ENCODE results near the gene NDUFS1.
"Not testable (repeated sequence)": the region's sequence is repeated elsewhere in the genome, so short reads cannot be mapped to it uniquely, and the experiment has no call there.

NDUFS1 gene

DNA sequence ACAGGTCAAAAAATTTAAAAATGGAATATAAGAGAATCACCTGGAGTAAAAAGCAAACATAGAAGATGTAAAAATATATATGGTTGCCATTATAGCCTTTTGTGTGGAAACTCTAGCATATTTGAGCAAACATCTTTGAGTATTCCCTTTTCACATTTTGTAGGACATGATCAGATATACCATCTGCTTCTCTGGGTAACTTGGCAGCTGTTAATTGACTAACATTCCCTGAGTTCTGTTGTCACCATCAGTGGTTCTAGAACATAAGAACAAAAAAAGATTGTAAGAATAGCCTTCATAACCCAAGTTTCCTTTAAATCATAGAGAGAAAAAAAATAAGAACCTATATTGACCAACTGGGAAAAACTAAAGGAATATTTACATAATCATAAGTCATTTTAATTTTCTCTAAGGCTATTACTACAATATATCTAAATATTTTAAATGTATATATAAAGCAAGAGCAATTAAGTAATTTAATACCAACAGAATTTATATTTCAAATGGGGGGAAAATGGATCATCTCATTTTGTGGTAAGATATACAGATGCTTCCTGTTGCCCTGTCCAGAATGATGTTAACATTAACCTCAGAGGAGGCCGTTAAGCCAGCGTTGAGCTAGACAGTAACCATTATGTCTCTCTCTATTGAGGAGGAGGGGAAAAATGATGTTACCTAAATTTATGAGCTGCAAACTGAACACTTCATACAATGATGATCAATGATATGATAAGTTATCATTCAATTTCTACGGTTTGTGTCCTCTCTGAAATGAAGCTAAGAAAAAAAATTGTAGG lies 63.5 kb downstream of the NDUFS1 start:
- no peak for DNase-seq

DNA sequence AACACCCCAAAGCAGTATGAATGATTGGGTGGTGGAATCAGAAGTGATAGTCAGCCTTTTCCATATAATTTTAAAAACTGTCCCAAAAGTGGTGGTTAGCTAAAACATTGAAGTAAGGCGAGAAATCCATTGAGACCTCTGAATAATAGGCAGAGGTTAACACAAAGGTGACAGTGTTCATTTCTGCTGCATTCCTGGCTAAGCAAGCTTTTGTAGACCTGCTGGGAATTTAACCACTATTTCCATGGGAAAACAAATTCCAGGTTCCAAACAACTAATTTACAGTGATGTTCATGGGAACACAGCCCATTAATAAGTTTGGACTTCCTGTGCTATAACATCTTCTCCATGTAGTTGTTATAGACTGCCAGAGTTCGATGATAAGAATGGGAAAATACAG lies 66.9 kb downstream of the NDUFS1 start:
- DNase-seq, result no peak

DNA sequence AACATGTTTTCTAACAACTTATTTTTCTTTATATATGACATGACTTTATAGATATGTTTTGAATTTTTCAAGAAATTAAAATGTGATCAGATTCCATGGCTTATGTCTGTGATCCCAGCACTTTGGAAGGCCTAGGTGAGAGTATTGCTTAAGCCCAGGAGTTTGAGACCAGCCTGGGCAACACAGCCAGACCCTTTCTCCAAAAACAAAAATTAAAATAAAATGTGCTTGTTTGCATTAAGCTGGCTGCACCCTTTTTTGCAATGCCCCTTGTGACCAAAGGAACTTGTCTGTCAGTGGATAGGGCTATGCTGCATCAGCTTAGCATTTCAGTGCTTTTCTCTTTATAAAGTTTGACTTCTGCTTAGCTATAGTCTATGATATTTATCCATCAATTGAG lies 71.0 kb downstream of the NDUFS1 start:
- no peak for DNase-seq

DNA sequence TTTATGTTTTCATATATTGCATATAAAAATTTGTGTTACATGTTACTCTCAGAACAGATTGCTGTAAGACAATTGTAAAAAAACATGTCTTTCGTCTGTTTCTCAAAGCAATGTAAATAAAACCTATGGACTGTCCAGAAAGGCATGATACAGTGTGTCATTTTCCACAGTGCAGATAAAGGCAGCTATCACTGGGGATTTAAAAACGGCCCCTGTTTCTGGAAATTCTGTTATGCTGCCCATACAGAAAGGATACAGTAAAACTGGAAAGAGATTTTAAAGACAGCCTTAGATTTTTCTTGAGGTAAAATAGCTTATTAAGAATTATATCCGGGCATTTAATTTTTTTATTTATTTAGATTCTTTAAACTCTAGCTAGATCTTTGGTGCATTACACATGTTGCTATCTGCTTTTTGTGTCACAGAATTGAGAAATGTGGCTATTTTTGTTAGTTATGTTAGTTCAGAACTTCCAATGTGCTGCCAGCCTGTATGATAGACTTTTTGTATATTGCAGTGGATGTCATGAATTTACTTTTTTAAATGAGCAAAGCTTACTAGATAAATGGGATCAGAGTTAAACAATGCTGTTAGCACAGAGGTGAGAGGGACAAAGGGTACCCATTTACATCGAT lies 72.4 kb downstream of the NDUFS1 start:
- DNase-seq, result peak; percentile 19

DNA sequence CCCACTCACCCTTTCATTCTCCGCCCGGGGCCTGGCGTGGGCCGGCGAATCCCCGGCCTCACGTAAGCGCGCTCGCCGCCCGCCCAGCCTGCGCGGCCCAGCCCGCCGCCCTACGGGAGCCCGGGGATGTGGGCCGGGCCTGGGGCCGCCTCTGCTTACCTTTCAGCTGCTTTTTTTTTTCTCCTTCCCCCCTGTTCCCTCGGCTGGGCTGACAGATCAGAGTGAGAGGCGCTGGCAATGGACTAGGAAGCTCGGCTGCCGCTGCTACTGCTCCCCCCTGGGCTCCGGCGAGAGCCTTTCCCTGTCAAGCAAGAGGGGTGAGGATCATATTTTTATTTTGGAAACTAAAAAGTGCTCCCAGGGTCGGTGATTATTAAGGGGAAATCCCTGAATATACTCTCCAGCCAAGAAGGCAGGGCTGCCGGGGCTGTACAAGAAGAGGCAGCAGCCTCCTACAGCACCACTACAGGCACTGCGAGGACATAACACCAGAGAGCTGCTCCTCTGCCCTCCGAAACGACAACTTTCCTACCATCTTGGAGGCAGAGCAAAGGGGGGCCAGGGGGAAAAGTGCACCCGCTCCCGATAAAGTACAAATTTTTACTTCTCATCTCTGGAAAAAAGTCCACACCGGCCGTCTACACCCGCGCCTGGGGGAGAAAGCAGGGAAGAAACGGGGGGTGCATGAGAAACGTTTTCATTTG lies 73.3 kb downstream of the NDUFS1 start, which contains the start of gene INO80D:
Gene INO80D, minus strand, starts transcription at position 433 of the 704 bp plus-strand sequence. CDS start 23,158 bp downstream, outside the sequence.
- DNase-seq, result peak; percentile 87

DNA sequence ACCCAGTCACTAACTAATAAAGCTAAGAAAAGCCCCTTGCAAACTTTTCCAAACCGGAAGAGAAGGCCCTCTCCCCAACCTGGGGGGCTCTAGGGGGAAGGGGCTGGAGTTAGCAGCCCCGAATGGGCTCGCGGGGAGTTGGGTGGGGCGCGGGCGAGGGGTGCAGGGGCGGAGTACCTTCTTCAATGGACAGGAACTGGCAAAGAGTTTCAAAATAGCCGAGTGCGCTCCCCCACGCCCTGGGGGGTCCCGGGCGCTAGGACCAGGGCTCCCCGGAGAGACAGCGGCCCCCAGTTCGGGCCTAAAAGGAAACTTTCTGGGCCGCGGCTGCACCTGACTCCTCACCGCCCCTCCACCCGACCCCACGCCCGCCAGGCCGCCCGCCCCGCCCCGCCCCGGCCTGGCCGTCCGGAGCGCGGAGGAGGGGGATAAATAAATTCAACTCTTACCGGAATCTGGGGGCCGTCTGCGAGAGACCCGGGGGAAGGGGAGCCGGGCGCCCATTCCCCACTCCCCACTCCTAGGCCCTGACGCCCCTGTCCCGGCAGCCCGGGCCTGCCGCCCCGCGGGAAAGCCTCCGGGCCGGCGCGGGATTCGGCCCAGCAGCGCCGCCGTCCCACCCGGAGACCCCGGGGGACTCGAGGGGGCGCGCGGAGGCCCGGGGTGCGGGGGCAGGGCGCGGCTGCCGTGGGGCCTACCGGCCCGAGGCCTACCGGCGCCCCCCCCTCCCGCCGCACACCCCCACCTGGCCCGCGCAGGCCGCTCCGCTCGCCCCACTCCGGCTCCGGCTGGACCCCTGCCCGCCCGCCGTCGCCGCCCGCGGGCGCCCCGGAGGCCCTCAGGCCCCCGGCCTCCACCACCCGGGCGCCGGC lies 74.1 kb downstream of the NDUFS1 start:
- no peak for DNase-seq

DNA sequence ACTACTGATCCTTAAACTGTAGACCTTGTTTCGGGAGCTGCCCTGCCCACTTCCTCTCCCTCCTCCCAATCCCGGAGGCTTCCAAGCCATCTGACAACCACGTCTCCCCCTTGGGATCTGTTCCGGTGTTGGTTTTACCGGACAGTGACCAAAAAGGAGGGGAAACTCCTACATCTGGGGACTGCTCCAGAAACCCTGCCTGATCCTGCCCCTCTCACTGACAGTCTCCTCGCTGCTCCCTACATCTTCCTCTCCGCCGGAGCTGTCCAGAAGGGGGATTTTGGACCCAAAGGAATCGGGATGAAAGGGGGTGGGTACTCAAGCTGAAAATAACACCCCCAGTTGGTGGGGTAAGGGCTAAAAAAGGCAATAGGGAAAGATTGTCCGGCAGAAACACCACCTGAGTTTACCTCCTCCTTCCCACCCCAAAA lies 74.8 kb downstream of the NDUFS1 start:
- DNase-seq, result peak; percentile 34

DNA sequence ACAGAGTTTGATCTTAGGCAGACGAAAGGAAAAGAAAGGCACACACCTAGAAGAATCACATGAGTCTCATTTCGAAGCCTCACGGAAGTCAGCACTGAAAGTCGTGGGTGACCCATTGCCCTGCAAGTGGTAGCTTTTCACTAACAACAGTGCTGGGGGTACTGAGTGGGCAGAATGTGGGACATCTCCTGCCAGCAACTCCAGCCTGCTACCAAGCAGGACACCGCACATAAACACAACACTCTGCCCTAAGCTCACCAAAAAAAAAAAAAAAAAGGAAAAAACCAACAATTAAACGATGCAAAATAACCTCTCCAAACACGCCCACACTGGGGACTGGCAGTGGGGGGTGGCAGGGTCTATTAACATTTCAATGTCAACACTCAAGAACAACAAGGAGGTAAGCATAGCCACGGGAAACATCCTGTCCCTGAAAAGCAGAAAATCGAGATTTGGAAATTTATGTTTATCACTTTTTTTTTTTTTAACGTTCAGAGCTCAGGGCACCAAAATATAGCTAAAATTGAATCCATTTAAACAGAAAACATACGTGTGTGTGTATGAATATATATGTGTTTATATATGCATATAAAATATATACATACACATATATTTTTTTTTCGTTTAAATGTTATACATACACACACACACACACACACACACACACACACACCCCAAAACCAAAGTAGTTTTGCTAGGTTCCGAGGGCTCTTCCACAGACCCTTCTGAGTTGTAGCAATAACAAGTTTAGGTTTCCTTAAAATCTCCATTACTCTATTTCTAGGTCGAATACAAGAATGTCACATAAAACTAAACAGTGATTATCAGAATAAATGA lies 75.4 kb downstream of the NDUFS1 start:
- no peak for DNase-seq

DNA sequence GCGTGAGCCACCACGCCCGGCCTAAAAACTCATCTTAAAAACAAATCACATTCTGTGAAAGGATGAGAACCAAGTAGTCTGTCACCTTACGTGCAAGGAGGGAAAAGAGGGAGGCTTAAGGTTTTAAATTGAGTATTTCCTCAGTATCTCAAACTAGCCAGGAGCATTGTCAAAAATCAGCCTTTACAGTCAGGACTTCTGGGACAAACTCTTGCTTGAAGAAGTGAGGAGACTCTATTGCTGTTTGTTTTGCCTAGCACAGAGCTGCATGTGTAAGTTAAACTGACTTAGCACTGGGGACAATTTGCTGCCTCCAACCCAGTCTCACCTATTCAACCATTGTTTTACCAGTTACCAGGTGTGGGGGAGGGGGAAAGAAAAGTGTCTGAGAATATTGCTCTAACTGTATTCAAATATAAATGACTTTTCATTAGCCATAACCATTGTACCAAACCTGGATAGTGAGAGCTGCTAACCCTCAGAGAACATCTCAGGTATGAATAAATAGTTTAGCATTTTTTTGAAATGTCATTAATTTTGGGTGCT lies 76.9 kb downstream of the NDUFS1 start:
- no peak for DNase-seq

DNA sequence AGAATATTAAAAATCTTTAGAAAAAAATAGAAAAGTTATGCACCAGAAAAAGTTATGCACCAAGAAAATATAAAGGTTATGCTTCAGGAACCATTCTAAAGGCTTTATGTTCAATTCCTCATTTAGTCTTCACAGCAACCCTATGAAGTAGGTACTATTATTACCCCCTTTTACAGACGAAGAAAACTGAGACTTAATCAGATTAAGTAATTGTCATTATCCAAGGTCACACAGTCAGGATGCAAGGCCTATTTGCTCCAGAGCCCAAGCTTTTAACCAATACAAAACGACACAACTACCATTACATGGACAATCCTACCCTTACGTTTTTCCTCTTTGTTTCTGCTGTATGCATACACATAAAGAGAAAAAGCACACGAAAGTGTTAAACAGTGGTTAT lies 78.3 kb downstream of the NDUFS1 start:
- DNase-seq, result no peak

DNA sequence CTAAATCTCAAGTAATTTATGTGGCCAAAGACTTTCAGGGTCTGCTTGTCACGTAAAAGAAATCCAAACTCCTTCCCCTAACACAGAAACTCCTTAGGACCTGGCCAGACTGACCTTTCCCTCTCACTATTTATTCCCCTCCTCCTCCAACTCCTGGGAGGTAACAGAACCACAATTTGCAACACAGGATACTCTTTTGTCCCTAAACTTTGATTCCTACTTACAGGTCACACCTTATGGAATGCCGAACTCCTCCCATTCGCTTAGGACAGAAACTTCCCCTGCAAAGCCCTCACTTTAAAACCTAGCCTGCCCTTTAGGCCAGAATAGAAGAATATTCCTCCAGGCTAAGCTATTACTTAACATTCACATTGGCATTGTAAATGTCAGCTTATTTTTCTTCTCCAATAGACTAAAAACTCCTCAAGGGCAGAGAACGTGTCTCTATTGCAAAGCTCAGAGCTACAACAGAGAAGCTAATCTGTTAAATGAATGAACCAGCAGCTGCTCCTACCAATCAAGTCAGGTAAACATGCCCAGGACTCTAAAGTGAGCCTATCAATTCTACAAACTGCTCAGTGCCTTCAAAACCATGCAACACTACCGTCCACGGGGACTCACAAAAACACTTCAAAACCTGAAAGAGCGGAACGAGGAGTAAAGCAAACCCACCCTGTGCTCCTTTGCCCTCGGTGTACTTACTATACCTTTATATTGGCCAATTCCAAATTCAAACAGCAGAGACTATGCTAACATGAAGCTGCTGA lies 79.4 kb downstream of the NDUFS1 start:
- DNase-seq, result no peak

DNA sequence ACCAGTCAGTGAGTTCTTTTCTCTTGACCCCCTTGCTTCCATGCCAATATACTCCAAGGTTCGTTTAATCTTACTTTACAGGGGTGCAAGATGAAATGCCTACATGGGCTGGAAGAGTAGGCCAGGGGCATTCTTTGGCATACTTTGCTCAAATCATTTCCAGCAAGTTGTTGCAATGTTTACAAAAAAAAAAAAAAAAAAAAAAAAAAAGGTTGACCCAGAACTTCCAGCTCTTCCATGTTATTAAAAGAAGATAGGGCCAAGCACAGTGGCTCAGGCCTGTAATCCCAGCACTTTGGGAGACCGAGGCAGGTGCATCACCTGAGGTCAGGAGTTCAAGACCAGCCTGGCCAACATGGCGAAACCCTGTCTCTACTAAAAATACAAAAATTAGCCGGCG lies 81.4 kb downstream of the NDUFS1 start:
- not testable (repeated sequence) for DNase-seq

DNA sequence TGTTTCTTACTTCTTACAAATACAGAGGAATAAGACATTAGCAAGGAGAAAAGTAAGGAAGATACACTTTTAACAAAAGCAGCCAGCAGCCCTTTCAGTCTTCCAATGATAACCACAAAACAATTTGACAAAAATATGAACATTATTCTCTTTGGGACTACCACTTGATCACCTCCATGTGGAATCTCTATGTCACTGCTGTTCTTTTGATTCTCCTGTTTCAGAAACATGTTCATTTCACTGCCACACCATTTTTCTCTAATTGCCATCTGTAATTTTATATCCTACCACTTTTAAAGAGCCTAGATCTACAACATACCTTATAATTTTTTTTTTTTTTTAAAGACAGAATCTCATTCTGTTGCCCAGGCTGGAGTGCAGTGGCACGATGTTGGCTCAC lies 84.1 kb downstream of the NDUFS1 start:
- DNase-seq, result no peak

DNA sequence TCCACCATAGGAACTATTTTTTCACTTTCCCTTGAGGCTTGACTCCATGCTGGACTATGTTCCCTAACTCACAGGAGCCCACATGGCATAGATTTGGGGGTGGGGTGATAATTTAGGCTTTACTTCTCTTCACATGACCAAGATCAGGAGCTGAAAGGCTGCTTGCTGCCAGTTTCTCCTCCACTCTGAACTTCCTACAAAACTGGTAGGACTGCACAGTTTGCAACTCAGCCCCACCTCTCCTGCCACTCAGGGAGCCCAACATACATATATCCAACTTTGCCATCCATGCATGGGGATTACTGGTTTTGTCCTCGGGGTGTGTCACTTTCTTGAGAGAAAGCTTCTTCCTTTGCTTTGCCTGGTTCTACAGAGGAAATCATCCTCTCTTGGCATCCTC lies 87.4 kb downstream of the NDUFS1 start:
- DNase-seq, result no peak

DNA sequence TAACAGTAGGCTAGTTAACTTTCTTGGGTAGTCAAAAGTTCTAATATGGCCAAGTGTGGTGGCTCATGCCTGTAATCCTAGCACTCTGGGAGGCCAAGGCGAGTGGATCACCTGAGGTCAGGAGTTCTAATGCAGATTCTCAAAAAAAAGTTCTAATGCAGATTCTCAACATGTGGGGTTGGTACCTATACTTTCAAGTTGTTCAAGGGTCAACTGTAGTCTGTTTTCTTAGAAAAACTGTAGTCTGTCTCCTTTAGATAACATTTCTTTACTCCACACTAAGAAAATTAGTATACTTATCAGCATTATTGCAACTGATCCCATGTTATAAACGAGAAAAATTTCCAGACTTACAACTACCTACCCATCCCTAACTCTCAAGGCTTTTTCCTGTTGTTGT lies 89.8 kb downstream of the NDUFS1 start:
- no peak for DNase-seq

DNA sequence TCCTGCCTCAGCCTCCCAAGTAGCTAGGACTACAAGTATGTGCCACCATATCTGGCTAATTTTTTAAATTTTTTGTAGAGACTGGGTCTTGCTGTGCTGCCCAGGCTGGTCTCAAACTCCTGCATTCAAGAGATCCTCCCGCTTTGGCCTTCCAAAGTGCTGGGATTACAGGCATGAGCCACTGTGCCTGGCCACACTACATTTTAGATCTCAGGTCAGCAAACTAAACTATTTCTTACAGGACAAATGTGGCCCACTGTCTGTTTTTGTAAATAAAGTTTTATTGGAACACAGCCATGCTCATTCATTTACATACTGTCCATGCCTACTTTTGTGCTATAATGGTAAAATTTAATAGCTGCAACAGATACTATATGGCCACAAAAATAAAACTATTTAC lies 91.0 kb downstream of the NDUFS1 start:
- DNase-seq, result no peak

All from SHP77 treated with DMSO at 0.1 percent for 48 hours (cell line).